ENCODE measurements around the gene GPR132.
"Not testable (repeated sequence)": the region's sequence is repeated elsewhere in the genome, so short reads cannot be mapped to it uniquely, and the experiment has no call there.

The GPR132 gene

GRCh38 chr14:105039458-105040205 is 25.6 kb downstream of the GPR132 start:
- ChIA-PET CTCF (interaction anchor here (3.1 to 17.4 kb wide), 3 partner anchors 5 to 68 kb away, joined by 33 to 383 read pairs (median 211); no protein-coding TSS in a partner anchor), POLR2A (no interaction called here)

GRCh38 chr14:105035616-105036015 is 29.6 kb downstream of the GPR132 start:
- DNase-seq (ENCODE audit: low read depth, low spot score); POLR2A ChIA-PET; H3K4me3 ChIP-seq (ENCODE audit: low read depth, low read length): not testable (repeated sequence)
- CTCF ChIA-PET = interaction anchor here (0.8 to 17.4 kb wide), 6 partner anchors 9 to 140 kb away, joined by 3 to 211 read pairs (median 4); no protein-coding TSS in a partner anchor

More at GRCh38 chr14:105039458-105040205, 25.6 kb downstream of the GPR132 start:
- no peak overlapping the region for H3K4me3 ChIP-seq (ENCODE audit: low read depth, low read length)
- DNase-seq (ENCODE audit: low read depth, low spot score) = no peak
- no peak for TF ChIP-seq CTCF (IDR thresholded peaks at IDR 0.05; ENCODE audit: insufficient read depth, low read length, missing control alignments)

DNA sequence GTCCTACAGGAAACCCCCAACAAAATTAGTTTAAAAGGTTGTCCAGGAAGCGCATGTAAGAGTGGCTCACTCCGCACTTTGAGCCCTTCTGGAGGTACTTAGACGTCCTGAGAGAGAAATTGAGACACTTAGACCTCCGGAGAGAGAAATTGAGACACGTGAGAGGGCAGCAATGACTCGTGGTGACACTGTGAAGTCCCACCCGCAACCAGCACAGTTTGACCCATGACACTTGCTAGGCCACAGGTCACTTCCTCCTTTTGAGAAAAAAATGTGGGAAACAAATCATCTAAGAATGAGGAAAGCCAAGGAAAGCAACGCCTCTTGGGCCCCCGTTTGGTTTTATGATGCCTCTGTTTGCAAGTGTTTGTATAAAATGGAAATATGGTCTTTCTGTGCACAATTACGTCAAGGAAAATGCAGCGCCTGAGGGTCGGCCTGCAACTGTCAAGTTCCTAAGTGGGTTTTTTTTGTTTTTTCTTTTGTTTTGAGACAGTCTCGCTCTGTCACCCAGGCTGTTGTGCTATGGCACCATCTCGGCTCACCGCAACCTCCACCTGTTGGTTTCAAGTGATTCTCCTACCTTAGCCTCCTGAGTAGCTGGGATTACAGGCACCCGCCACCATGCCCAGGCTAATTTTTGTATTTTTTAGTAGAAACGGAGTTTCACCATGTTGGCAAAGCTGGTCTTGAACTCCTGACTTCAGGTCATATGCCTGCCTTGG is 30.8 kb downstream of the GPR132 start:
- no peak for TF ChIP-seq CTCF (IDR thresholded peaks at IDR 0.05; ENCODE audit: insufficient read depth, low read length, missing control alignments)
- POLR2A ChIA-PET = no interaction called here
- CTCF ChIA-PET = interaction anchor here (0.8 to 17.4 kb wide), 3 partner anchors 11 to 60 kb away, joined by 3 to 211 read pairs (median 57); no protein-coding TSS in a partner anchor
- DNase-seq (ENCODE audit: low read depth, low spot score) = no peak
- no peak overlapping the region for H3K4me3 ChIP-seq (ENCODE audit: low read depth, low read length)

GRCh38 chr14:105033412-105033900 is 31.8 kb downstream of the GPR132 start:
- peak overlapping the region; percentile 49 for H3K4me3 ChIP-seq (ENCODE audit: low read depth, low read length)
- POLR2A ChIA-PET; DNase-seq (ENCODE audit: low read depth, low spot score): not testable (repeated sequence)
- CTCF ChIA-PET = interaction anchor here (9.3 to 17.4 kb wide), 2 partner anchors 12 to 58 kb away, joined by 57 to 211 read pairs; no protein-coding TSS in a partner anchor

- DNase-seq (ENCODE audit: low read depth, low spot score); POLR2A ChIA-PET; H3K4me3 ChIP-seq (ENCODE audit: low read depth, low read length): not testable (repeated sequence)
- CTCF ChIA-PET = interaction anchor here (9.3 to 17.4 kb wide), 2 partner anchors 13 to 58 kb away, joined by 57 to 211 read pairs; no protein-coding TSS in a partner anchor
Measured at GRCh38 chr14:105032451-105032901, 32.8 kb downstream of the GPR132 start.

GRCh38 chr14:105030836-105031396 is 34.3 kb downstream of the GPR132 start:
- H3K4me3 ChIP-seq (ENCODE audit: low read depth, low read length) = no peak overlapping the region
- CTCF ChIA-PET = interaction anchor here (0.8 to 17.4 kb wide), 3 partner anchors 14 to 96 kb away, joined by 3 to 211 read pairs (median 57); no protein-coding TSS in a partner anchor
- TF ChIP-seq CTCF (IDR thresholded peaks at IDR 0.05; ENCODE audit: insufficient read depth, low read length, missing control alignments) = no peak
- no peak for DNase-seq (ENCODE audit: low read depth, low spot score)
- POLR2A ChIA-PET = no interaction called here

- DNase-seq (ENCODE audit: low read depth, low spot score) = no peak
- no peak overlapping the region for H3K4me3 ChIP-seq (ENCODE audit: low read depth, low read length)
- ChIA-PET CTCF (interaction anchor here (9.3 to 17.4 kb wide), 2 partner anchors 15 to 55 kb away, joined by 57 to 211 read pairs; no protein-coding TSS in a partner anchor), POLR2A (no interaction called here)
- TF ChIP-seq CTCF (IDR thresholded peaks at IDR 0.05; ENCODE audit: insufficient read depth, low read length, missing control alignments) = no peak
Measured at GRCh38 chr14:105030194-105030593, 35.0 kb downstream of the GPR132 start.

Data from AG04449 (cell line).